Measurements from ENCODE around the gene MFRP.

The MFRP gene

GRCh38 chr11:119347940-119348605, 1.6 kb upstream of the MFRP start:
- no peaks in the 10 kb centered on the region for H3K9me3 ChIP-seq (ENCODE audit: insufficient read depth, low read depth, low read length)
- no peak overlapping the region for H3K27ac ChIP-seq (ENCODE audit: low read length)
- no peak overlapping the region for H3K9ac ChIP-seq (ENCODE audit: low read depth, low read length)
- H3K4me1 ChIP-seq (ENCODE audit: insufficient read depth, low read length): no peaks in the 10 kb centered on the region
- no peak overlapping the region for H3K4me3 ChIP-seq (ENCODE audit: low read length)
- no peaks in the 10 kb centered on the region for H3K36me3 ChIP-seq (ENCODE audit: insufficient read depth, low read depth, low read length)
- H3K27me3 ChIP-seq (ENCODE audit: insufficient read depth, low read length): peaks cover 42% of the 10 kb centered on the region

GRCh38 chr11:119347242-119347641, 737 bp upstream of the MFRP start:
- H3K9me3 ChIP-seq (ENCODE audit: insufficient read depth, low read depth, low read length): no peaks in the 10 kb centered on the region
- peaks cover 50% of the 10 kb centered on the region for H3K27me3 ChIP-seq (ENCODE audit: insufficient read depth, low read length)
- H3K9ac ChIP-seq (ENCODE audit: low read depth, low read length): no peak overlapping the region
- H3K4me1 ChIP-seq (ENCODE audit: insufficient read depth, low read length): no peaks in the 10 kb centered on the region
- H3K36me3 ChIP-seq (ENCODE audit: insufficient read depth, low read depth, low read length): no peaks in the 10 kb centered on the region
- no peak overlapping the region for H3K27ac ChIP-seq (ENCODE audit: low read length)
- H3K4me3 ChIP-seq (ENCODE audit: low read length): no peak overlapping the region

- Histone ChIP-seq H3K27me3 (ENCODE audit: insufficient read depth, low read length) (peaks cover 66% of the 10 kb centered on the region), H3K27ac (ENCODE audit: low read length) (no peak overlapping the region), H3K9ac (ENCODE audit: low read depth, low read length) (no peak overlapping the region)
Observed at GRCh38 chr11:119345685-119346084, 820 bp downstream of the MFRP start.

GRCh38 chr11:119344291-119345010, 2.1 kb downstream of the MFRP start:
- Histone ChIP-seq H3K27ac (ENCODE audit: low read length) (no peak overlapping the region), H3K36me3 (ENCODE audit: insufficient read depth, low read depth, low read length) (no peaks in the 10 kb centered on the region), H3K4me3 (ENCODE audit: low read length) (no peak overlapping the region), H3K9me3 (ENCODE audit: insufficient read depth, low read depth, low read length) (no peaks in the 10 kb centered on the region), H3K27me3 (ENCODE audit: insufficient read depth, low read length) (peaks cover 78% of the 10 kb centered on the region), H3K4me1 (ENCODE audit: insufficient read depth, low read length) (peaks cover 3% of the 10 kb centered on the region; the same call in 1 of the 2 replicates), H3K9ac (ENCODE audit: low read depth, low read length) (no peak overlapping the region)

More at GRCh38 chr11:119345685-119346084, 820 bp downstream of the MFRP start:
- no peaks in the 10 kb centered on the region for H3K9me3 ChIP-seq (ENCODE audit: insufficient read depth, low read depth, low read length)
- peaks cover 3% of the 10 kb centered on the region; the same call in 1 of the 2 replicates for H3K4me1 ChIP-seq (ENCODE audit: insufficient read depth, low read length)
- no peak overlapping the region for H3K4me3 ChIP-seq (ENCODE audit: low read length)
- H3K36me3 ChIP-seq (ENCODE audit: insufficient read depth, low read depth, low read length): no peaks in the 10 kb centered on the region

- Histone ChIP-seq H3K4me3 (ENCODE audit: low read length) (no peak overlapping the region), H3K36me3 (ENCODE audit: insufficient read depth, low read depth, low read length) (no peaks in the 10 kb centered on the region), H3K27me3 (ENCODE audit: insufficient read depth, low read length) (peaks cover 85% of the 10 kb centered on the region), H3K9ac (ENCODE audit: low read depth, low read length) (no peak overlapping the region), H3K27ac (ENCODE audit: low read length) (no peak overlapping the region), H3K4me1 (ENCODE audit: insufficient read depth, low read length) (peaks cover 6% of the 10 kb centered on the region; the same call in 1 of the 2 replicates), H3K9me3 (ENCODE audit: insufficient read depth, low read depth, low read length) (no peaks in the 10 kb centered on the region)
Observed at GRCh38 chr11:119343726-119344125, 2.8 kb downstream of the MFRP start.

GRCh38 chr11:119342362-119343130, 4.0 kb downstream of the MFRP start:
- Histone ChIP-seq H3K4me3 (ENCODE audit: low read length) (no peak overlapping the region), H3K27me3 (ENCODE audit: insufficient read depth, low read length) (peaks cover 83% of the 10 kb centered on the region), H3K4me1 (ENCODE audit: insufficient read depth, low read length) (peaks cover 12% of the 10 kb centered on the region; the same call in 1 of the 2 replicates), H3K27ac (ENCODE audit: low read length) (no peak overlapping the region), H3K36me3 (ENCODE audit: insufficient read depth, low read depth, low read length) (no peaks in the 10 kb centered on the region), H3K9me3 (ENCODE audit: insufficient read depth, low read depth, low read length) (no peaks in the 10 kb centered on the region), H3K9ac (ENCODE audit: low read depth, low read length) (no peak overlapping the region)

- H3K36me3 ChIP-seq (ENCODE audit: insufficient read depth, low read depth, low read length): peaks cover 2% of the 10 kb centered on the region; the same call in 1 of the 2 replicates
- peaks cover 78% of the 10 kb centered on the region for H3K27me3 ChIP-seq (ENCODE audit: insufficient read depth, low read length)
- no peaks in the 10 kb centered on the region for H3K9me3 ChIP-seq (ENCODE audit: insufficient read depth, low read depth, low read length)
- H3K9ac ChIP-seq (ENCODE audit: low read depth, low read length): no peak overlapping the region
- peaks cover 18% of the 10 kb centered on the region; the same call in 1 of the 2 replicates for H3K4me1 ChIP-seq (ENCODE audit: insufficient read depth, low read length)
- H3K27ac ChIP-seq (ENCODE audit: low read length): no peak overlapping the region
- no peak overlapping the region for H3K4me3 ChIP-seq (ENCODE audit: low read length)
Observed at GRCh38 chr11:119342023-119342300, 4.5 kb downstream of the MFRP start.

- Histone ChIP-seq H3K27me3 (ENCODE audit: insufficient read depth, low read length) (peaks cover 73% of the 10 kb centered on the region), H3K27ac (ENCODE audit: low read length) (no peak overlapping the region), H3K4me1 (ENCODE audit: insufficient read depth, low read length) (peaks cover 19% of the 10 kb centered on the region; the same call in 1 of the 2 replicates), H3K36me3 (ENCODE audit: insufficient read depth, low read depth, low read length) (peaks cover 7% of the 10 kb centered on the region; the same call in 1 of the 2 replicates), H3K9ac (ENCODE audit: low read depth, low read length) (no peak overlapping the region), H3K4me3 (ENCODE audit: low read length) (peak overlapping the region; percentile 63; the same call in 1 of the 2 replicates), H3K9me3 (ENCODE audit: insufficient read depth, low read depth, low read length) (no peaks in the 10 kb centered on the region)
Observed at GRCh38 chr11:119341222-119342022, 5.1 kb downstream of the MFRP start.

- Histone ChIP-seq H3K9me3 (ENCODE audit: insufficient read depth, low read depth, low read length) (no peaks in the 10 kb centered on the region), H3K27ac (ENCODE audit: low read length) (no peak within 1 kb of the TSS), H3K9ac (ENCODE audit: low read depth, low read length) (peak within 1 kb of the TSS; percentile 21; the same call in 1 of the 2 replicates), H3K36me3 (ENCODE audit: insufficient read depth, low read depth, low read length) (peaks cover 14% of the 10 kb centered on the region), H3K4me1 (ENCODE audit: insufficient read depth, low read length) (peaks cover 19% of the 10 kb centered on the region; the same call in 1 of the 2 replicates), H3K27me3 (ENCODE audit: insufficient read depth, low read length) (peaks cover 64% of the 10 kb centered on the region), H3K4me3 (ENCODE audit: low read length) (peak within 1 kb of the TSS; percentile 63; the same call in 1 of the 2 replicates)
Observed at GRCh38 chr11:119340335-119341221, 5.9 kb downstream of the MFRP start, which contains the start of gene C1QTNF5. C1QTNF5 (minus strand) TSS chr11:119340883; CDS start chr11:119340397, 486 bp downstream.

- H3K4me3 ChIP-seq (ENCODE audit: low read length): peak overlapping the region; percentile 63; the same call in 1 of the 2 replicates
- H3K27me3 ChIP-seq (ENCODE audit: insufficient read depth, low read length): peaks cover 57% of the 10 kb centered on the region
- H3K4me1 ChIP-seq (ENCODE audit: insufficient read depth, low read length): peaks cover 19% of the 10 kb centered on the region; the same call in 1 of the 2 replicates
- no peak overlapping the region for H3K27ac ChIP-seq (ENCODE audit: low read length)
- H3K9me3 ChIP-seq (ENCODE audit: insufficient read depth, low read depth, low read length): no peaks in the 10 kb centered on the region
- H3K9ac ChIP-seq (ENCODE audit: low read depth, low read length): peak overlapping the region; percentile 21; the same call in 1 of the 2 replicates
- peaks cover 14% of the 10 kb centered on the region for H3K36me3 ChIP-seq (ENCODE audit: insufficient read depth, low read depth, low read length)
Observed at GRCh38 chr11:119339589-119340334, 6.7 kb downstream of the MFRP start.

All from iPS-20b (cell line).